Stromal cell of bone marrow (primary cell): ENCODE data around the gene HIBADH.
A peak's percentile ranks its signal among the peaks of the same experiment; 100 is the strongest.

Source experiments
- DNase-seq: peaks from one replicate; pipeline ENCODE4 v3.0.0-alpha.2; 2012; ENCODE audit warnings: low read depth

Gene HIBADH

GRCh38 chr7:27662490-27663205 lies at the start of gene HIBADH:
Gene HIBADH, minus strand, starts transcription at chr7:27662883. Its CDS starts 95 bp downstream, at chr7:27662788.
- DNase-seq, result peak; percentile 99

- no peak for DNase-seq
Measured at GRCh38 chr7:27712217-27712616, 49.5 kb upstream of the HIBADH start.

GRCh38 chr7:27709137-27710075 lies 46.7 kb upstream of the HIBADH start:
- DNase-seq, result peak; percentile 82

GRCh38 chr7:27708485-27708884 lies 45.8 kb upstream of the HIBADH start:
- no peak for DNase-seq

- no peak for DNase-seq
Measured at GRCh38 chr7:27705200-27705594, 42.5 kb upstream of the HIBADH start.

DNA sequence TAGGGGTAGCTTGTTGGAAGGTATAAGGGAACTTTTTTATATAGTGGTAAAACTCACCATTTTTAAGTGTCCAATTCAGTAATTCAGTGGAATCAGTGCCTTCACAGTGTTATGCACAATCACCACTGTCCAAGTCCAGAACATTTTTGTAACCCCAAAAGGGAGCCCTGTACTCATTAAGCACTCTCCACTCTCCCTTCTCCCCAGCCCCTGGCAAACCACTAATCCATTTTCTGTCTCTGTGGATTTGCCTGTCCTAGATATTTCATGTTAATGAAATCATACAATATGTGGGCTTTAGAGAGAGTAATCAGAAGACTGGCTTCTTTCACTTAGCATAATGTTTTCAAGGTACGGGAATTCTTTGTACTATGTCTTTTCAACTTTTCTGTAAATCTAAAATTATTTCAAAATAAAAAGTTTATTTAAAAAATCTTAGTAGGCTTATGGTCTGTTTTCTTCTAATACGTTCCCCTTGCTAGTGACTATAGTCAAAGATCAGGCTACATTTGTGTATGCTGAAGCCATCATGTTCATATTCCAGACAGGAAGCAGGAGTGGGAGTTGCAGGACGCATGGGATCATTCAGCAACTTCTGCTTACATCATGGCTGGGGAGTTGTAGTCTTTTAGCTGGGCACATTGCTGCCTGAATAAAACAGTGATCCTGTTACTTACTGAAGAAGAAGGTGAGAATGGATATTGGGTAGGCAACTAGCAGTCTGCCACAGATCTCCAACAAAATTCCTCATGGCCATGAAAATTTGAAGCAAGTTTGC lies 41.9 kb upstream of the HIBADH start:
- no peak for DNase-seq

DNA sequence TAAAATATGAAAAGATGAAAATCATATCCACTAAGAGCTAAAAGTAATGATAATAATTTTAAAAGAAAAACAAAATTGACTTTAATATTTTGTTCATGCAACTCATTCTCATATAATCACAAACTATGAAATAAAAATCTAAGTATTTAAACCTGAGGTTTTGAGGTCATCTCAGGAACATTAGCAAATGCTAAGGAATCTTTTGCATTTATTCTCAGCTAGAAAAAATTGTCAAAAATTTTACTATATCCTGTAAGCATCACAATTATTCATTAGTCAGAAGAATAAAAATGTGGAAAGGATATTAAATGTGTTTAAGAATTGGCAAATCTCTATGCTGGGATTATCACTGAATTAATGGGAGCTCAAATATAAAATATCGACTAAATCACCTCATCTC lies 40.5 kb upstream of the HIBADH start:
- no peak for DNase-seq

GRCh38 chr7:27700501-27700900 lies 37.8 kb upstream of the HIBADH start:
- DNase-seq, result no peak

DNA sequence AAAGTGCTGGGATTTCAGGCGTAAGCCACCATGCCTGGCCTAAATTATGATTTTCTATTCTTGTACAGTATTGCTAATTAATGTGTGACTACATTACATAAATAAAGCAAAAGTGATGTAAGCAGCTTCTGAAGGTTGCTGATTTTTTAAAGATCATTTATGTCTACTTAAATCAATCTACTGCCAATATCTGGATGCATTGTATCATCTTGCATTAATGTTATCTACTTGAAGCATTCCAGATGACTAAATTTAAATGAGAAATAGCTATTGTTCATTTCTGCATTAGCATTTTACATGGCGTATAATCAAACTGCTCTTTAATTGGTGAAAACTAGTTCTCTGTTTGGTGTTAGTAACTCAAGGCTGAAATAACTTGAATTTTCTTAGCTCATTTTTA lies 37.1 kb upstream of the HIBADH start:
- DNase-seq, result no peak

DNA sequence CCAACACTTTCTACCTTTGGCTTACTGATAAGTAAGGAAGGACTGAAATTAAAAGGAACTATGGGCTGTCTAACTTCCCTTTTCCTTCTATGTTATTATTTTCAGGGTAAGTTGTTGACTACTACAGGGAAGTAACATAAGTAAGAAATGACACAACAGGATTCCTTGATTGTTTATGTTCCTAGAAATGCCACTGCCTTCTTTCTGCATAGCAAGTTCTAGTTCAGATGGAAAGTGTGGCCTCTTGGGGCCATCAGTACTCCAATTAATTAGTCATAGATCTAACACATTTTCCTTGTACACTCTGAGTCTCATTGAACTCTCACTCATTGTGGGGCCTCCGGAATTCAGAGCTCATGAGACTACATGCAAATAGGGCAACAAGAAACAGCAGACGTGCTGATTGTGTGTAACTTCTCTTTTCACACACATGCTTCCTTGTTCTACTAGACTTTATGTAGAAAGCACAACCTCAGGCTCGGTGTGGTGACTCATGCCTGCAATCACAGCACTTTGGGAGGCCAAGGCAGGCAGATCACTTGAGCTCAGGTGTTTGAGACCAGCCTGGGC lies 35.3 kb upstream of the HIBADH start:
- DNase-seq, result no peak

DNA sequence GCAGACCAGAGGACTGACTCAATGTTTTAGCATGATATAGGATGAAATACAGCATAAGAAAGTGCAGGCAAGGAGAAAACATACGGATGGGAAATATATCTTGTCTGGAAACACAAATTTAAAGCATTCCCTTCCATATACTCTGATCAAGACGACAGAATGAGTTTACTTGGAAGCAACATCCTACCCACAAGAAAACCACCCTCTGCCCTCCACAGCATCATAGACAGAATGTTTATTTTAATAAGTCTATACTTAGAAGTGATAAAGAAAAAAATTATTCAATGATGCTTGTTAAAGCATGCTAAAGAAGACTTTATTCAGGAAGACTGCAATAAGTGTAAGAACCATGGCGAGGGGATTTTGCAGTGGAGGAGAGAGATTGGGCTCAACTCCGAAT lies 32.4 kb upstream of the HIBADH start:
- DNase-seq, result no peak

DNA sequence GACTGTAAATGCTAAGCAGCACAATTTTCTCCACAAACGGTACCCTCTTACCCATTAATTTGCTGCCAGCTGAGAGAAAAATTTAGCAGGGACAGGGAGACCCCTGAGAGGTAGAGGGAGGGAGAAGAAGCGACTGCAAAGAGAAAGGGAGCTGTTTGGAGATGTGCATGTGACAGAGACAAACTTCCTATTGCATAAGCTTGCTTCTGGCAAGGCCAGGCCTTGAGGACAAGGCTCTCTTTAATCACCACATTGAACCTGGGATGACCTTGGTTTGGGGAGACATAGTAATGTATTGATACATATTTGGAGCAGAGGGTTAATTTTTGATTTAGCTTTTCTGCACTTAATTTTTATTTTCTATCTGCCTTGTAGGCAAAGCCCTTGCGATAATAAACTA lies 31.1 kb upstream of the HIBADH start:
- no peak for DNase-seq

- DNase-seq, result no peak
Measured at GRCh38 chr7:27690649-27691048, 28.0 kb upstream of the HIBADH start.

DNA sequence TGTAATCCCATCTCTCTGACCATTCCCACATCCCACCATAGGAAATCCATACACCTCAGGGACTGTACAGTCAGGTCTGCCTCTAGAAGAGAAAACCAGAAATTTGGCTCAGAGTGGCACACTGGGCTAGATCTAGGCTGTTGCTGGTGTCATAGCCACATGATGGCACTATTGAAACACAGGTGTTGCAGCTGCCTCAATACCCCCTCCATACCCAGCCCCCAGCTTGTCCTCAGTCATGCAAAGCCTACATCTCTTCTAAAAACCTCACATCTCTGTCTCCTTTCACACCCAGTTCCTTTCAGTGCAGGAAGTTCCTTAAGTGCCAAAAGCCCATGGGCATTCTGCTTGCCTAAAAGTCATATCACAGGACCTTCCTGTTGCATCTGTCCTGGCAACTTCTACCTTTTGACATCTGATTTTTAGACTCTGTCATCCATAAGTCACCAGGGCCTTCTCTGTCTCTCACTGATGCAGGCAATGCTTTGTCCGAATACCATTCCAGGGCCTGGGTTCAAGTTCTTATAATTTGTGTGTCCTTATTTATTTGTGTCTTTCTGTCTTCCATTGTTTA lies 27.0 kb upstream of the HIBADH start:
- no peak for DNase-seq

DNA sequence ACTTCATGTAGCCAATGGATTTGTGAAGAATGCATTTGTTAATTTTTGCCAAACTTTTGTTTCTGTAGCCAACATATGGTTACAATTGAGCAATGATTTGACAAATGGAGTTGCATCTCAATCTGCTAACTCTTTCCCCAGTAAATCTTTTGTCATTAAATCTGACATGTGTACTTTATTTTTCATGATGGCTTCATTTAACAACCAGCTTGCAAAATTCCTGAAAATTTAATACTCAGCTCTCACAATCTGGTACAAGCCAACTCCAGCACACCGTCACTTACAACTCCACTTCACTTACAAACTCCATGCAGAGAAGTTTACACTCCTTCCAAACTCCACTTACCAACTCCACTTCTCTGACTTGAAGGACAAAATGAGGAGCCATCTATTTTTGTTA lies 26.5 kb upstream of the HIBADH start:
- DNase-seq, result no peak

DNA sequence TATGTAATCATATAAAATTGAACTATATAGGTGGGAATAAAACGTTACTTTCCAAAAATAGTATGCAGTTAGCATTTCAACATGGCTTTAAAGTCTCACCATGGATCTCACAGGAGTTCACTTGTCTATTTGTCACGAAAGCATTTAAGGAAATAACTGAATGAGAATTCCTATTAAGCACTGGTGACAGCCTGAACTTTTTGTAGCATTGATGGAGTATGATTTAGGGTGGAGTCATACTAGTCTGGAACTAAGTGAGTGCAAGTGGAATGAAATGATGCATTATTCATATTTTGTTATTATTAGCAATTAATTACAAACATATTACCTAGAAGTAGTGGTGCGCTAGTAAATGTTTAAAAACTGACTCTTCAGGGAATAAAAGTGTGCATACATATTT lies 26.0 kb upstream of the HIBADH start:
- DNase-seq, result no peak

DNA sequence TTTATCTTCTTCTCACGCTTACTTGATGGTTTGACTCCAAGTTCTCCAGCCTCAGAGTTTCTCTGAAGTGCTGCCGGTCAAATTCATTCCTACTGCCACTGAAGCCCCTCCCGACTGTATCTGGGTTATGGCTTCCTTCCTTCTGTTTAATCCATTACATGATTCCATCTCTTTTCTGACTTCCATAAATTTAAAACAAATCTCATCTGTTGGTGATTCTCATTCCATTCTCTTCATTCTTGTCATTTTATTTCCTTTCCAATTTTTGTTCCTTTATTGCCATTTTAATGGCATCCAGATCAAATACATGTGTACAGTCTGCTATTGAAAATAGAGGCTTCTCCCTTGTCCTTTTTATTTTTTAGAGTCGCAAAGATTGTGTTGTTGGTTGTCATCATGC lies 25.4 kb upstream of the HIBADH start:
- DNase-seq, result no peak

DNA sequence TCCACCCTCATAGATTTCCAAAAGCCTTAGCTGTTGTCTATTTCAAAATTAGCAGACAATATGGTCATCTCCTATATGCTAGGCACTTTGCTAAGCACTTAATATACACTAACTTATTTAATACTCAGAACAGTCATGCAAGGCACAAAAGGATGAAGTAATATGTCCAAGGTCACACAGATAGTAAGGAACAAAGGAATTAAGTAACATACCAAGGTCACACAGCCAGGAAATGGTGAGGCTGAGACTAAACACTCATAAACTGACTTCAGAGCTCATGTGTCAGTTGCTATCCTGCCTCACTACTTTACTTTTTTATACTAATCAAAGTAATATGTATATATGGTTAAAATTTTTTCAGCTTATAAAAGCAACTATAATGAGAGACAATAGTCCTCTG lies 23.6 kb upstream of the HIBADH start:
- no peak for DNase-seq

DNA sequence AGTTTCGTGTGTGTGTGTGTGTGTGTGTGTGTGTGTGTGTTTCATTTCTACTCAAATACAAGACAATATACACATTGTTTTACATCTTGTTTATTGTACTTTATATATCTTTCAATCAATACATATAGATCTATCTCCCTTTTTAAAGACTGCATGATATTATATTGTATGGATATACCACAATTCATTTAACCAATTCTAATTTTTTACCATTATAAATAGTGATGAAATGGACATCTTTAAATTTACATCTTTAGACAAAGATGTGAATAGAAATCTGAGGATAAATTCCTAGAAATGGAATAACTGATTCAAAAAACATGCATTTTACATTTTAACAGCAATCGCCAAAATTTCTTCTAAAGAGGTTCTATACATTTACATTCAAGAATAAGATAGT lies 23.2 kb upstream of the HIBADH start:
- no peak for DNase-seq

DNA sequence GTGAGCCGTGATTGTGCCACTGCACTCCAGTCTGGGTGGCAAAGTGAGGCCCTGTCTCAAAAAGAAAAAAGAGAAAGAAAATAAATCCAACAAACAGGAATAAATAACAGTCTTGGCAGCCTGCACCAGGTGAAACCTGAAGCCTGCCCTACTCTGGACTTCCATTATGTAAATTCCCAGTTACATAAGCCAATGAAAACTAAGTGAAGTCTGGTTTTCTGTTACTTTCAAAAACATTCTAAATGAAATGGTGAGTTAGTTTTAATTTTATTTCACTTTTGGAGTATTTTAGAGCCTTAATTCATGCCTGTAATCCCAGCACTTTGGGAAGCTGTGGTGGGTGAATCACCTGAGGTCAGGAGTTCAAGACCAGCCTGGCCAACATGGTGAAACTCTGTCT lies 22.5 kb upstream of the HIBADH start:
- DNase-seq, result no peak

GRCh38 chr7:27684491-27684890 lies 21.8 kb upstream of the HIBADH start:
- no peak for DNase-seq

DNA sequence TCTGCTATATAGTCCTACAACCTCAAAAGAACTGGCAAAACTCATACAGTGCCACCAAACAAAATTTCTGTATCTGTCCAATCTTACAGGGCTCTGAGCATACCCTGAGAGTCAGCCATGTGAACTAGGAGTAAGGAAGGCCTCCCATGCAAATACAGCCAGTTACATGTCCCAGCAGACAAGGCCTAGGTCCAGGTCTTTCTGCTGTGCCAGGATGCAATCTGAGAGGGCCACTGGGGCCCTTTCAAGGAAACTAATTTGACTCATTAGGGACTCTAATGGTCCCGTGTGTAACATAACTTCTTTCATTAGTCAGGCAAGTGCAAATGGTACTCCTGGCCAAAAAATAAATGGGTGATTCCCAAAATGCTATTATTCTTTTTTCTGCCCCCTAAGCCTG lies 17.9 kb upstream of the HIBADH start:
- no peak for DNase-seq
